IPS-15b (cell line): ENCODE results near the gene VWA7.

Experiments
- H3K27me3 ChIP-seq: one replicate; pipeline ENCODE4 v1.6.1; 2013; ENCODE audit warnings: low read length; ENCODE audit not compliant: control insufficient read depth, insufficient read depth
- H3K36me3 ChIP-seq: one replicate; pipeline ENCODE4 v1.6.1; 2013; ENCODE audit warnings: low read length; ENCODE audit not compliant: control insufficient read depth, insufficient read depth
- H3K4me1 ChIP-seq: one replicate; pipeline ENCODE4 v1.6.1; 2013; ENCODE audit warnings: mild to moderate bottlenecking, low read length; ENCODE audit not compliant: control insufficient read depth, insufficient read depth
- H3K4me3 ChIP-seq: one replicate; pipeline ENCODE4 v1.5.1; 2013; ENCODE audit warnings: low read depth, low read length
- H3K9ac ChIP-seq: one replicate; pipeline ENCODE4 v1.6.1; 2013; ENCODE audit warnings: low read depth, mild to moderate bottlenecking, low read length
- H3K9me3 ChIP-seq: one replicate; pipeline ENCODE4 v1.6.1; 2013; ENCODE audit warnings: mild to moderate bottlenecking, low read length; ENCODE audit not compliant: control insufficient read depth, insufficient read depth

Gene VWA7

DNA sequence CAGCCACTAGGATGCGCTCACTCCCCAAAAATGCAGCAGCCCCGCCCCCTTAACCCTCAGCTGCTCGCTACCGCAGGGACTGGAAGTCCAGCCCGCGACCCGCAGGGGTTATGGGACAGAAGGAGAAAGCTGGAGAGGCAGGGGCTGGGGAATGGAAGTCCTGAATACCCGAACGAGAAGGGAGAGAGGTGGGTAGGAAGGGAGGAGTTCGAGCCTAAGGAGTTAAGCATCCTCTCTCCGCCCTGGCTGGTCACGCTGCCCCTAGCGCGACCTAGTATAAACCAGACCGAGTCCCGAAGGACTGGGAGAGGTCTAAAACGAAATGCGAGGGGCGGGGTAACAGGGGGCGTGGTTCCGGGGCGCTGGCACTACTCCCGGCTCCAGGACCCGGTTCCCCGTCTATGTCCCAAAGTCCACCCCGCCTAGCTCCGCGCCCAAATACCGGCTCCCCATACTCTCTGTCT is 47.6 kb downstream of the VWA7 start:
- peak overlapping the region; percentile 93 for H3K4me3 ChIP-seq
- H3K9ac ChIP-seq, result peak overlapping the region; percentile 26
- peaks cover 5% of the 10 kb centered on the region for H3K4me1 ChIP-seq
- no peaks in the 10 kb centered on the region for H3K27me3 ChIP-seq
- no peaks in the 10 kb centered on the region for H3K9me3 ChIP-seq
- peaks cover 19% of the 10 kb centered on the region for H3K36me3 ChIP-seq

DNA sequence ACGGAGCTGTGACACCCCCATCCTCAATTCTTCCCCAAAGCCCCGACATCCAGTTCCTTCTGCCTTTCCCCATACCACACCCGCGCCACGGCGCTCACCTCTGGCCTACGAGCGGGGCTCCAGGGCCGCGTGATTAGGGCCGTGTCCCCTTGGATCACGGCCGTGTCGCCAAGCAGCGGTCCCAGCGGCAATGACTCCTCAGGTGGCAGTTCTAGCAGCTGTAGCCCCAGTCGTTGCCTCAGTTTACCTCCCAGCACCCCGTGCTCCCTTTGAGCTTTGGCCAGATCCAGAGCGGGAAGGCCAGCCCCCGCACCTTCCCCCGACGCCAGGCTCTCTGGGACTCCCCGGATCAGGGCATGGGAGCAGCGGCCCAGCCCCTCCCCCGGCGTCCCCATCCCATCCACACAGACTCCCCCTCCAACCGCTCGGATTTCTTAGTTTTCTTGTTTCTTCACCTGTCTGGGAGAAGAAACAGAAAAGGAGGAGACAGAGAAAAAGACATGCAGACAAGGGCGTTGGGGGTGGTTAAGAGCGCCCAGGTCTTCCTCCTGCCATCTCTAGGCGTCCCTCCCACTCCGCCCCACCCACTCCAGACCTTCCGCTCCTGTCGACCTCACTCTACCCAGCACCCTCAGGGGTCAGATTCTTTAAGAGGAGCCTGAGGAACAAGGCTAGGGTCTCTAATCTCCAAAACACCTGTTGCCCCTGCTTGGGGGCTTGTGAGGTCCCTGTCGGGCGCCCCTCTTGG is 48.2 kb downstream of the VWA7 start, which contains the start of gene DDAH2:
Gene DDAH2, minus strand, starts transcription at position 533 of the 748 bp plus-strand sequence. Its CDS starts 138 bp downstream, at position 395.
- H3K4me1 ChIP-seq, result no peaks in the 10 kb centered on the region
- no peaks in the 10 kb centered on the region for H3K27me3 ChIP-seq
- H3K9ac ChIP-seq, result peak within 1 kb of the TSS; percentile 26
- no peaks in the 10 kb centered on the region for H3K9me3 ChIP-seq
- H3K36me3 ChIP-seq, result peaks cover 16% of the 10 kb centered on the region
- H3K4me3 ChIP-seq, result peak within 1 kb of the TSS; percentile 93

DNA sequence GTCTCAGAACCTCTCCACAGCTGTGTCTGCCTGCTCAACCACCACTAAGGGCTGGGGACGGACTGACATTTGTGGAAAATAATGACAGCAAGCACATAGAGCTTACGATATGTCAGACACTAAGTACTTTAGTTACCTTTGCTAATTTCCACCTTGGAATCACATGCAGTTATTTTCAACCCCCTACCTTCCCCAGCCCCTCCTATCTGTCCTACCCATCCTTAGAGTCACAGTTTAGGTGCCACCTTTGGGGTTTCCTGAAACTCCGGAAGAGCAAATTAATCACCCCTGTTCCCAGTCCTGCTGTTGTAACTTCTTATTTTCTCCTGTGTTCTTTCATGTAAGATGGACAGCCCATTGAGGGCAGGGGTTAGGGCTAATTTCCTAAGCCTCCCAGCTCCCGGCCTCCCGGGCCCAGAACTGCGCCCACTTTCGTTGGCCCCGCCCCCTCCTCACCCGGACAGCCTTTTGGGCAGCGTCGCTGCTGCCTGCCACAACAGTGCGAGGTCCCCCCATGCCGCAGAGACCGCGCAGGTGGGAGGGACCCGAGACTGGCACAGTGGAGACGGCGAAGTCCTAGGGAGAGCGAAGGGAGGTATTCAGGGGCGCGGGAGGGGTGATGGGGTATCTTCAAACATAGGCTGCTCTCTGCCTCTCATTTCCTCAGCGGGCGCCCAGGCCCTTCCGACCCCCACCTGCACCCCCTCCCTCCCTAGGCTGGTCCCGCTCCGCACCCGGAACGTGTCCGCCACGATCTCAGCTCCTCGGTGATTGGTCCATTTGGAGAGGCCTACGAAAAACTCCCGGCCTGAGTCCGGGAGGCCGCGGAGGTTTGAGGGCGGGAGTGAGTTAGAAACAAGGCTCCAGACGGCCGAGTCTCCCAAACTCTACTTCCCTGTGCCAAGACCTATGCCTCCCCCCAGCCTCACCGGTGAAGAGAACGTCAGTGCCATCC is 49.1 kb downstream of the VWA7 start:
- peaks cover 8% of the 10 kb centered on the region for H3K36me3 ChIP-seq

DNA sequence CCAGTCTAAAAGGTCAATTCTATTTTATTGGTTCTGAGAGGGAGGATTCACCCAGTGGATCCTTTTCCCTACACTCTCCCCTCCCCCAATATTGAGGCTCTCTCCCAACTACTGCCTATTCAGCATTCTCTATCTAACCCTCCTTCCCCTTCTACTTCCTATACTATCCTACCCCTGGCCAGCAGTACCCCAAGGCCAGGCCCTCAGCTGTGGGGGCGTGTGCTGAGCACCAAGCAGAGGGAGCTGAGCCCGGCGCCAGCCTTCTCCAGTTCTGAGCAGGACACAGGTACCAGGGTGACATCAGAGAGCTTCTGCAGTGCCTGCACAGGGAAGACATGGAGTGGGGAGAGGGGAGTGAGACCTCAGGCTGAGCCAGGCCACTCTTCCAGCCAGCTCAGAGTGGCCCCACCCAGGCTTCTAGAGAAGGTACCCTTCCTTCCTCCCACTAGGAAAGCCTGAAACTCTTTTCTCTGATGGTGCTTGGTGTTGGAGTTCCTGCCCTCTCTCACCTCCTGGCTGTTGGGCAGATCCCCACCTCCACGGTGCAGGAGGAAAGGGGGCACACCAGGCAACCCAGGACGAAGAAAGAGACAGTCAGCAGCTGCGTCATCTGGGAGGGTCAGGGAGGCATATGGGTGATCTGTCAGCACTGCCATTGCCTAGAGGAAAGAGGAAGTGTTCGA is 50.0 kb downstream of the VWA7 start:
- Histone ChIP-seq H3K9me3 (no peaks in the 10 kb centered on the region), H3K27me3 (no peaks in the 10 kb centered on the region), H3K9ac (no peak overlapping the region), H3K36me3 (peaks cover 8% of the 10 kb centered on the region), H3K4me1 (no peaks in the 10 kb centered on the region), H3K4me3 (no peak overlapping the region)

More for the DNA sequence above, 49.1 kb downstream of the VWA7 start:
- Histone ChIP-seq H3K4me3 (peak overlapping the region; percentile 93), H3K4me1 (no peaks in the 10 kb centered on the region), H3K9me3 (no peaks in the 10 kb centered on the region), H3K27me3 (no peaks in the 10 kb centered on the region), H3K9ac (no peak overlapping the region)

DNA sequence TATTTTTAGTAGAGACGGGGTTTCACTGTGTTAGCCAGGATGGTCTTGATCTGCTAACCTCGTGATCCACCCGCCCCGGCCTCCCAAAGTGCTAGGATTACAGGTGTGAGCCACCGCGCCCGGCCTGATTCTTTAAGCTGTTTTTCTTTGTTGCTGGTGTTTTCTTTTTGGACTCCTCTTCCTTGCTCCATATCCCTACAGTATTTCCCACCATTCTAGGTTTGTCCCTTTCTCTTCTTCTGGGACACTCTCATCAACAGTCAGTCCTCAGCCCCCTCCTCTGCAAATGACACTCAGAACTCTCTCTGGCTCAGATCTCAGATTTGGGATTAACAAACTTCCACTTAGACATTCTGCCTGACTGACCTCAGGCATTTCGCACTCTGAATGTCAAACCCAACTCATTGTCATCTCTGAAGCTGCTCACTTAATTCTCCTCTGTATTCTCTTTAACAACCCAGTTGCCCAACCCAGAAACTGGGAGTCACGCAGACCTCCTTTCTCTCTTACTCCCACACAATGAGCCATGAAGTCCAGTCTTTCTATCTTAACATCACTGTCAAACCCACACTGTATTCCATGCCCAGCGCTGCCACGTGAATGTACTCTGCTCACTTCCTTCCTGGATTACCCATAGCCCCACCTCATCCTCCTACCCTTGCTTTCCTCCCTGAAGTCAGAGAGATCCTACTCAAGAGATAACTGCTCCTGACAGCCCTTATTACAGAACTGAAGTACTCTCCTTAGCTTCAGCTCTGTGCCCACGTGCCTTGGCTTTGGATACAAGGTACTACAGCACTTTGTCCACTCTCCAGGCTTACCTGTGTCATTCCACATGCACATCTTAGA is 51.4 kb downstream of the VWA7 start:
- H3K36me3 ChIP-seq, result peaks cover 7% of the 10 kb centered on the region
- H3K9ac ChIP-seq, result no peak overlapping the region
- H3K4me1 ChIP-seq, result no peaks in the 10 kb centered on the region
- no peaks in the 10 kb centered on the region for H3K27me3 ChIP-seq
- no peaks in the 10 kb centered on the region for H3K9me3 ChIP-seq
- H3K4me3 ChIP-seq, result no peak overlapping the region

DNA sequence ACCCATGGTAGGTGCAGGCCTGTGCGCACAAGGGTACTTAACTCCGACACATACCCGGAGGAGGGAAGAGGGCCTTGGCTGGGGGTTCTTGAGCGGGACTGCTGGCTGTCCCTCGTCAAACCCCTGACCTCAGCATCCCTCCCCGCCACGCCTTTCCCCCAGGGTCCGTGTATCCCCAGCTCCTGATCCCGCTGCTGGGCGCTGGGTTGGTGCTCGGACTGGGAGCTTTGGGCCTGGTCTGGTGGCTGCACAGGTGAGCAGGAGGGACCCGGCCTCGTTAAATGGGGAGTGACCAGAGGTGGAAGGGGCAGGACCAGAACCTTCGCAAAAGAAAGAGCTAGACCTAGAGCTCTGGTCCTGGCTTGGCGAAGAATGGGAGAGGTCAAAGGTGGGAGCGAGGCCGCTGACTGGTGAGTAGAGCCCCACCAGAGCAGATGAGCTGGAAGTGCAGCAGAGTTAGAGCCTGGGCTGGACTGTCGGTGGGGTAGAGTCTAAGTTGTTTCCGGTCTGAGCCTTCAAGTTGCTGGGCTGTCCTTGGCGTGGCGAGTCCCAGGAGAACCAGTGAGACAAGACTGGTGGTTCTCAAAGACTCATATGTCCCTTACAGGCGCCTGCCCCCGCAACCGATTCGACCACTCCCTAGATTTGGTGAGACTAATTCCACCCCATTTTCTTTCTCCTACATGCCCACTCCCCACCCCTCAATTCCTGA is 53.0 kb downstream of the VWA7 start:
- Histone ChIP-seq H3K4me3 (no peak overlapping the region), H3K4me1 (no peaks in the 10 kb centered on the region), H3K27me3 (no peaks in the 10 kb centered on the region), H3K9ac (no peak overlapping the region), H3K36me3 (peaks cover 4% of the 10 kb centered on the region), H3K9me3 (no peaks in the 10 kb centered on the region)

DNA sequence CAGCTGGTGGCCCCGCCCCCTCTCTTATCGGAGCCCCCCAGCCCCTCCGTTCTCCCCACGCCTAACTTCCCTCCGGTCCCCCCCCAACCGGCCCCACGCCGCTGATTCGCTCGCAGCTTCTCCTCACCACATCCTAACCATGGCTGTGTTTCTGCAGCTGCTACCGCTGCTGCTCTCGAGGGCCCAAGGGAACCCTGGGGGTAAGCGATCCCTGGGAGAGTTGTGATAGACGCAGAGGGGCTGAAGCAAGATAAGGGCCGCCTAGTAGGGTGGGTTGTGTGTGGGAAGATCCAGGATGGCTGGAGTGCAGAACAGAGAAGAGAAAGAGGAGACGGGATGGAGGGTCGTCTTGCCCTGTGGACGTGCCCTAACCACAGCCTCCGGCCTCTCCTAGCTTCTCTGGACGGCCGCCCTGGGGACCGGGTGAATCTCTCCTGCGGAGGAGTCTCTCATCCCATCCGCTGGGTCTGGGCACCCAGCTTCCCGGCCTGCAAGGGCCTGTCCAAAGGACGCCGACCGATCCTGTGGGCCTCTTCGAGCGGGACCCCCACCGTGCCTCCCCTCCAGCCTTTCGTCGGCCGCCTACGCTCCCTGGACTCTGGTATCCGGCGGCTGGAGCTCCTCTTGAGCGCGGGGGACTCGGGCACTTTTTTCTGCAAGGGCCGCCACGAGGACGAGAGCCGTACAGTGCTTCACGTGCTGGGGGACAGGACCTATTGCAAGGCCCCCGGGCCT is 53.7 kb downstream of the VWA7 start, which contains the start of gene MPIG6B:
Gene MPIG6B, plus strand, starts transcription at position 129 of the 735 bp plus-strand sequence. Its CDS starts 11 bp downstream, at position 140.
- no peak within 1 kb of the TSS for H3K4me3 ChIP-seq
- no peaks in the 10 kb centered on the region for H3K4me1 ChIP-seq
- peaks cover 4% of the 10 kb centered on the region for H3K36me3 ChIP-seq
- no peak within 1 kb of the TSS for H3K9ac ChIP-seq
- H3K27me3 ChIP-seq, result no peaks in the 10 kb centered on the region
- H3K9me3 ChIP-seq, result no peaks in the 10 kb centered on the region

DNA sequence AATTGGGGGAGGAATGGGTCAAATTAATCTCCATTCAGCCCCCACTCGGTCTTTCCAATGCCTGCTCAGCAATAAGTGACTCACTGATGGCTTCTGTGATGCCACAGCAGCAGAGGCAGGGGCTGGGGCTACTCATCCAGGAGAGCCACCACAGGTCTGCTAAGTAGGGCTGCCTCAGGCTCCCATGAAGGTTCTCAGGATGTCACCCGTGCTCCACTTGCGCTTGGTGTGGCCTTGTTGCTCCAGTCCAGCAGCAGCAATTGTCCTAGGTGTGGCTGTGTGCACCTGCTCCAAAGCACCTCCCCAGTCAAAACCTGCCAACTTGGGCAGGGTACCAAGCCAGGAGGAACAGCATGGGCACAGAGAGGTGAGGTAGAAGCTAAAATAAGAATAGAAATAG is 55.0 kb downstream of the VWA7 start:
- Histone ChIP-seq H3K9ac (no peak overlapping the region), H3K4me3 (no peak overlapping the region), H3K4me1 (peaks cover 8% of the 10 kb centered on the region), H3K9me3 (no peaks in the 10 kb centered on the region), H3K27me3 (no peaks in the 10 kb centered on the region), H3K36me3 (peaks cover 4% of the 10 kb centered on the region)

DNA sequence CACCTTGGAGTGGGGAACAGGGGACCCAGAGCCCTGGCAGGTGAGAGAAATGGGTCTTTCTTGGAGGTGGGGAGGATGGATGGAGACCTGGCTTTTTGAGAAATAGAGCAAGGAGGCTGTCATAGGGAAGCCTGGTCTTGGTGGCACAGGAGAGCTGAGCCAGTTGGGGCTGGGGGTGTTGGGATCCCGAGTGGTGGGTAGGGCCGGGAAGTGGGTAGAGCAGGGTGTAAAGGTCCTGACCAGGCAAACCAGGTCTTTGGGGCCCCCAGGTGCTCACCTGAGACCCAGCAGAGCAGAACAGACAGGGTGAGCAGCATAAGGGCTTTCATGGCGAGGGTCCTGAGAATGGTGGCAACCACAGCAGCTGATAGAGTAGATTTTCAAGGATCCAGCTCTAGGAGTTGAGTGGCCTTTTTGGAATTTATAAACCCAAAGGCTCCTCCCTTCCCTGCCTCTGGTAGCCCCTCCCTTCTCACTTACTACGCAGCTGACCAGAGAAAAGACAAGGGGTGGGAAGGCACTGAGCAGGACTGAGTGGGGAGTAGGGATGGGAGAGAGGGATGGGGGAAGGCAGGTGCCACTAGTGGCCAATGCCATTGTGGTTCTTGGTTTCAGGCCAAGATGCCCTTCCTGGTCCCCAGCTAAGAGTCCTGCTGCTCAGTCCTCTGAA is 55.6 kb downstream of the VWA7 start, which contains the start of gene LY6G6C:
Gene LY6G6C, minus strand, starts transcription at position 396 of the 670 bp plus-strand sequence. Its CDS starts 67 bp downstream, at position 329.
- H3K27me3 ChIP-seq, result no peaks in the 10 kb centered on the region
- H3K9me3 ChIP-seq, result no peaks in the 10 kb centered on the region
- no peak within 1 kb of the TSS for H3K4me3 ChIP-seq
- no peaks in the 10 kb centered on the region for H3K36me3 ChIP-seq
- H3K9ac ChIP-seq, result no peak within 1 kb of the TSS
- H3K4me1 ChIP-seq, result peaks cover 9% of the 10 kb centered on the region
